ENCODE data around the gene ATP6V0B. TPM values are rescaled to one million over a fixed set of nuclear protein-coding genes. Genes with fewer than 3 reads are reported as not detected.

ATP6V0B gene
- 100 to 1,000 TPM; 152 to 168 (median 168) TPM for polyA plus RNA-seq (ENCODE audit: insufficient read length in 3 of 3)
- long read RNA-seq, donor 1, transcript ATP6V0B-205 (8 exons, 1,298 nt): major isoform, 95 of 118 reads
- long read RNA-seq, donor 1, transcript ATP6V0B-213 (7 exons, 1,685 nt): minor isoform, 6 of 118 reads
- long read RNA-seq, donor 1, partial matches to known transcripts: 8 of 118 reads
- long read RNA-seq, donor 1, other reads (novel, unspliced or antisense): 0 of 118 reads
- long read RNA-seq, donor 2, transcript ATP6V0B-201 (7 exons, 944 nt): minor isoform, 7 of 158 reads
- long read RNA-seq, donor 2, transcript ATP6V0B-213 (7 exons, 1,685 nt): minor isoform, 7 of 158 reads
- long read RNA-seq, donor 2, transcript ATP6V0B-205 (8 exons, 1,298 nt): major isoform, 137 of 158 reads
- long read RNA-seq, donor 2, partial matches to known transcripts: 0 of 158 reads
- long read RNA-seq, donor 2, other reads (novel, unspliced or antisense): 0 of 158 reads
- long read RNA-seq, donor 3, transcript ATP6V0B-205 (8 exons, 1,298 nt): major isoform, 98 of 120 reads
- long read RNA-seq, donor 3, transcript ATP6V0B-201 (7 exons, 944 nt): minor isoform, 7 of 120 reads
- long read RNA-seq, donor 3, transcript ATP6V0B-213 (7 exons, 1,685 nt): minor isoform, 8 of 120 reads
- long read RNA-seq, donor 3, partial matches to known transcripts: 5 of 120 reads
- long read RNA-seq, donor 3, other reads (novel, unspliced or antisense): 0 of 120 reads
- long read RNA-seq, donor 4, transcript ATP6V0B-205 (8 exons, 1,298 nt): major isoform, 134 of 163 reads
- long read RNA-seq, donor 4, transcript ATP6V0B-213 (7 exons, 1,685 nt): minor isoform, 9 of 163 reads
- long read RNA-seq, donor 4, transcript ATP6V0B-201 (7 exons, 944 nt): minor isoform, 11 of 163 reads
- long read RNA-seq, donor 4, partial matches to known transcripts: 6 of 163 reads
- long read RNA-seq, donor 4, other reads (novel, unspliced or antisense): 0 of 163 reads
- long read RNA-seq, donor 5, transcript ATP6V0B-213 (7 exons, 1,685 nt): minor isoform, 6 of 110 reads
- long read RNA-seq, donor 5, transcript ATP6V0B-205 (8 exons, 1,298 nt): major isoform, 71 of 110 reads
- long read RNA-seq, donor 5, transcript ATP6V0B-201 (7 exons, 944 nt): minor isoform, 8 of 110 reads
- long read RNA-seq, donor 5, partial matches to known transcripts: 17 of 110 reads
- long read RNA-seq, donor 5, other reads (novel, unspliced or antisense): 6 of 110 reads
- long read RNA-seq, donor 6, transcript ATP6V0B-213 (7 exons, 1,685 nt): minor isoform, 6 of 112 reads
- long read RNA-seq, donor 6, transcript ATP6V0B-201 (7 exons, 944 nt): minor isoform, 6 of 112 reads
- long read RNA-seq, donor 6, transcript ATP6V0B-205 (8 exons, 1,298 nt): major isoform, 98 of 112 reads
- long read RNA-seq, donor 6, partial matches to known transcripts: 0 of 112 reads
- long read RNA-seq, donor 6, other reads (novel, unspliced or antisense): 0 of 112 reads
- long read RNA-seq, donor 7, transcript ATP6V0B-213 (7 exons, 1,685 nt): minor isoform, 9 of 117 reads
- long read RNA-seq, donor 7, transcript ATP6V0B-201 (7 exons, 944 nt): minor isoform, 6 of 117 reads
- long read RNA-seq, donor 7, transcript ATP6V0B-205 (8 exons, 1,298 nt): major isoform, 93 of 117 reads
- long read RNA-seq, donor 7, partial matches to known transcripts: 7 of 117 reads
- long read RNA-seq, donor 7, other reads (novel, unspliced or antisense): 0 of 117 reads
- long read RNA-seq, donor 8, transcript ATP6V0B-205 (8 exons, 1,298 nt): major isoform, 28 of 34 reads
- long read RNA-seq, donor 8, partial matches to known transcripts: 0 of 34 reads
- long read RNA-seq, donor 8, other reads (novel, unspliced or antisense): 0 of 34 reads
- long read RNA-seq, donor 9, transcript ATP6V0B-201 (7 exons, 944 nt): minor isoform, 7 of 206 reads
- long read RNA-seq, donor 9, transcript ATP6V0B-205 (8 exons, 1,298 nt): major isoform, 173 of 206 reads
- long read RNA-seq, donor 9, transcript ATP6V0B-213 (7 exons, 1,685 nt): minor isoform, 16 of 206 reads
- long read RNA-seq, donor 9, partial matches to known transcripts: 6 of 206 reads
- long read RNA-seq, donor 9, other reads (novel, unspliced or antisense): 0 of 206 reads
- long read RNA-seq, donor 10, transcript ATP6V0B-201 (7 exons, 944 nt): minor isoform, 5 of 156 reads
- long read RNA-seq, donor 10, transcript ATP6V0B-205 (8 exons, 1,298 nt): major isoform, 85 of 156 reads
- long read RNA-seq, donor 10, transcript ATP6V0B-213 (7 exons, 1,685 nt): minor isoform, 16 of 156 reads
- long read RNA-seq, donor 10, partial matches to known transcripts: 42 of 156 reads
- long read RNA-seq, donor 10, other reads (novel, unspliced or antisense): 0 of 156 reads
- long read RNA-seq, donor 11, transcript ATP6V0B-213 (7 exons, 1,685 nt): minor isoform, 8 of 84 reads
- long read RNA-seq, donor 11, transcript ATP6V0B-205 (8 exons, 1,298 nt): major isoform, 51 of 84 reads
- long read RNA-seq, donor 11, partial matches to known transcripts: 20 of 84 reads
- long read RNA-seq, donor 11, other reads (novel, unspliced or antisense): 0 of 84 reads
- long read RNA-seq, donor 12, transcript ATP6V0B-213 (7 exons, 1,685 nt): minor isoform, 6 of 146 reads
- long read RNA-seq, donor 12, transcript ATP6V0B-205 (8 exons, 1,298 nt): major isoform, 121 of 146 reads
- long read RNA-seq, donor 12, transcript ATP6V0B-201 (7 exons, 944 nt): minor isoform, 10 of 146 reads
- long read RNA-seq, donor 12, partial matches to known transcripts: 5 of 146 reads
- long read RNA-seq, donor 12, other reads (novel, unspliced or antisense): 0 of 146 reads
- long read RNA-seq, donor 13, transcript ATP6V0B-205 (8 exons, 1,298 nt): major isoform, 50 of 62 reads
- long read RNA-seq, donor 13, partial matches to known transcripts: 7 of 62 reads
- long read RNA-seq, donor 13, other reads (novel, unspliced or antisense): 0 of 62 reads
- long read RNA-seq, donor 14: 0 reads
- long read RNA-seq, donor 15, transcript ATP6V0B-201 (7 exons, 944 nt): minor isoform, 6 of 134 reads
- long read RNA-seq, donor 15, transcript ATP6V0B-213 (7 exons, 1,685 nt): minor isoform, 9 of 134 reads
- long read RNA-seq, donor 15, transcript ATP6V0B-205 (8 exons, 1,298 nt): major isoform, 110 of 134 reads
- long read RNA-seq, donor 15, partial matches to known transcripts: 6 of 134 reads
- long read RNA-seq, donor 15, other reads (novel, unspliced or antisense): 0 of 134 reads
- long read RNA-seq, donor 16, transcript ATP6V0B-205 (8 exons, 1,298 nt): major isoform, 121 of 148 reads
- long read RNA-seq, donor 16, transcript ATP6V0B-201 (7 exons, 944 nt): minor isoform, 9 of 148 reads
- long read RNA-seq, donor 16, partial matches to known transcripts: 11 of 148 reads
- long read RNA-seq, donor 16, other reads (novel, unspliced or antisense): 0 of 148 reads

DNA sequence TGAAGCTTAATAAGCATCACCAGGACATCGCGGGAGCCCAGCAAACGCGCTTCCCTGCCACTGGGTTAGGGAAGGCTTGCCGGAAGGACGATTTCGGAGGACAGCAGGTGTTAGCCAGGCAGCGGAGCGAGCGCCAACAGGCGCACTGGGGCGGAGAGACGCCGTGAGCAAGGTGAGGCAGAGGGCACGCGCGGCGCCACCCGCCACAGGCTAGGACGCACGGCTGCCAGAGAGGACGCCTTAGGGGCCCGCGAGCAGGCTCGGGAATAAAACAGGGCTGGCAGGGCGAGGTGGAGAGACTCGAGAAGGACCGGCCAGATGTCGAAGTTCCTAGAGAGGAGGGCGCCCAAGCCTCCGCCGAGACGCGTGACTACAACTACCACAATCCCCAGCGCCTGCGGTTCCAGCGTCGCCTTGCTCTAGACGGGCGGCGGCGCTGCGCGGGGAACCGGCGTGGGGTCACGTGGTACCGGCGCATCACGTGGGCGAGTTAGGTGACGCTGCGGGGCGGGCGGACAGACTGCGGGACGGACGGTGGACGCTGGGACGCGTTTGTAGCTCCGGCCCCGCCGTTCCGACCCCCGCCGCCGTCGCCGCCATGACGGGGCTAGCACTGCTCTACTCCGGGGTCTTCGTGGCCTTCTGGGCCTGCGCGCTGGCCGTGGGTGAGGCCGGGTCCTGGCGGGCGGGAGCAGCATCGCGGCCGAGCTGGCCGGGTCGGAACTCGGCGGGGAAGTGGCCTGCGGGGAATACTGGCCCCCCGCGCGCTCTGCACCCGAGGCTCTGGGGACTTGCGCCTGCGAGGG is at the start of gene ATP6V0B:
Gene ATP6V0B (plus strand): TSS at position 518 of the 806 bp plus-strand sequence. CDS start 81 bp downstream, at position 599.
- peak; percentile 93 for DNase-seq

DNA sequence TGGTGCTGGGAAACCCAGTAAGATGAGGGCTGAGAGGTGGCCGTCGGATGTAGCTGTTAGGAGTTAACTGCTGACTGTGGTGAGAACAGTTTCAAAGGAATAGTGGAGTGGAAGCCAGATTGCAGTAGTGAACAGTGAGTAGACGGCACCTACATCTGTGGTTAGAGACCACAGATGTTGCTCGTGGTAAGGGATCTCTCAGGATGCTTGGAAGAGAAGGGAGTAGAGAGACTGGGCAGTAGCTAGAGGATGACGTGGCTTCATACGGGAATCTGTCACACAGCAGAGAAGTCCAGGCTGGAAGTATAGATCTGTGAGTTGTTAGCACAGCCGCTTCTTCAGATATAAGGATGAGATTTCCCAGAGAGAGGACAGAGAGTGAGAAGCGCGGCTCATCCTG is 48.9 kb upstream of the ATP6V0B start:
- no peak for DNase-seq

DNA sequence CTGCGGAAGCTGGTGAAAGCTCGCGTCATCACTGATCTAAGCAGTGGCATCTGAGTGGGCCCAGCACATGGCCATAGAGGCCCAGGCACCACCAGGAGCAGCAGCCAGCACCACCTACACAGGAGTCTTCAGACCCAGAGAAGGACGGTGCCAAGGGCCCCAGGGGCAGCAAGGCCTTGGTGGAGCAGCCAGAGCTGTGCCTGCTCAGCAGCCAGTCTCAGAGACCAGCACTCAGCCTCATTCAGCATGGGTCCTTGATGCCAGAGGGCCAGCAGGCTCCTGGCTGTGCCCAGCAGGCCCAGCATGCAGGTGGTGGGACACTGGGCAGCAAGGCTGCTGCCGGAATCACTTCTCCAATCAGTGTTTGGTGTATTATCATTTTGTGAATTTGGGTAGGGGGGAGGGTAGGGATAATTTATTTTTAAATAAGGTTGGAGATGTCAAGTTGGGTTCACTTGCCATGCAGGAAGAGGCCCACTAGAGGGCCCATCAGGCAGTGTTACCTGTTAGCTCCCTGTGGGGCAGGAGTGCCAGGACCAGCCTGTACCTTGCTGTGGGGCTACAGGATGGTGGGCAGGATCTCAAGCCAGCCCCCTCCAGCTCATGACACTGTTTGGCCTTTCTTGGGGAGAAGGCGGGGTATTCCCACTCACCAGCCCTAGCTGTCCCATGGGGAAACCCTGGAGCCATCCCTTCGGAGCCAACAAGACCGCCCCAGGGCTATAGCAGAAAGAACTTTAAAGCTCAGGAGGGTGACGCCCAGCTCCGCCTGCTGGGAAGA is 44.4 kb upstream of the ATP6V0B start:
- DNase-seq: no peak

DNA sequence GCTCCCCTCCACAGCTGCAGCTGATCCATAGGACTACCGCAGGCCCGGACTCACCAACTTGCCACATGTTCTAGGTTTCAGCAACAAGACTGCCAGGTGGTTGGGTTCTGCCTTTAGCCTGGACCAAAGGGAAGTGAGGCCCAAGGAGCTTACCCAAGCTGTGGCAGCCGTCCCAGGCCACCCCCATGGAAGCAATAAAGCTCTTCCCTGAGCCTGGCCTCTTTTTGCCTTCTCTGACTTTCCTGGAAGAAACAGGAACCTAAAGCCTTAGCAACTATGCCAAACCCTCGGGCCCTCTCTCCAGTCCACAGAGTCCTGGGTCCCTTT is 43.8 kb upstream of the ATP6V0B start:
- DNase-seq: no peak

DNA sequence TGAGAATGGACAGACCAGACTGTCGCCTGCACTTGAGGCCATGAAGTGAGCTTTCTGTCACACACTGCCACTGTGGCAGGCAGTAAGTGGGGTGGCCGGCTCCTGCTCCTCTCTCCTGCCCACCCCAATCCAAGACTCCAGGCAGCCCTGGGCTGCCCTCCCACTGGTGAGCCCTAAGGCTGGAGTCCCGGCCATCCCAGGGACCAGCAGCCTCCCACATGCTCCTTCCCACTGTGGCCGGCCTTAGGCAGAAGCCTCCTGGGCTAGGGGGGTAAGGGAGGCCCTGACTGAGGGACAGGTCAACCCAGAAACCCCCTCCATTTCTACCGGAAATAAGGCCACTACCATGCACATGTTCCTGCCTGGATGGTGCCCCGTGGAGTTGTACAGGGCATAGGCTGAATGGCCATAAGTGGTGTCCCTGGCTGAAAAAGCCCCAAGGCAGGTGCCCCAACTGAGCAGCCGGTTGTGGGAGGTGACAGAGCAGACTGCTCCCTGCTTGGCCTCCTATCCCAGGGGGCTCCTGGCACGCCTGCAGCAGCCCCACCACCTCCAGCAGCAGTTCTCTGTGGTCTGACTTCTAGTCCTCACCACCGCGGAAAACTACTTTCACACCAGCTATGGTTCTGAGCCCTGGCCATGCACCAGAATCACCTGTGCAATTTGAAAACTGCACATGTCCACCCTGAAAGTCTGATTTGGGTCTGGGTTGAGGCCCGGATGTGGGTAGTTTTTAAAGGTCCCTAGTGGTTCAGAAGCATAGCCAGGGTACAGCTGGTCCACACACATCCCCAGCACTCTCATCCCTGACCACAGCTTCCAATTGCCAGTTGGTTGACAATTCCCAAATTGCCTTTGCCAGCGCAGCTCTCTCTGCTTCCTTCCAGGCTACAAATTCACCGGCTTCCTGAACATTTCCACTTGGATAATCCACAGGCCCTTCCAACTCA is 42.8 kb upstream of the ATP6V0B start:
- no peak for DNase-seq

DNA sequence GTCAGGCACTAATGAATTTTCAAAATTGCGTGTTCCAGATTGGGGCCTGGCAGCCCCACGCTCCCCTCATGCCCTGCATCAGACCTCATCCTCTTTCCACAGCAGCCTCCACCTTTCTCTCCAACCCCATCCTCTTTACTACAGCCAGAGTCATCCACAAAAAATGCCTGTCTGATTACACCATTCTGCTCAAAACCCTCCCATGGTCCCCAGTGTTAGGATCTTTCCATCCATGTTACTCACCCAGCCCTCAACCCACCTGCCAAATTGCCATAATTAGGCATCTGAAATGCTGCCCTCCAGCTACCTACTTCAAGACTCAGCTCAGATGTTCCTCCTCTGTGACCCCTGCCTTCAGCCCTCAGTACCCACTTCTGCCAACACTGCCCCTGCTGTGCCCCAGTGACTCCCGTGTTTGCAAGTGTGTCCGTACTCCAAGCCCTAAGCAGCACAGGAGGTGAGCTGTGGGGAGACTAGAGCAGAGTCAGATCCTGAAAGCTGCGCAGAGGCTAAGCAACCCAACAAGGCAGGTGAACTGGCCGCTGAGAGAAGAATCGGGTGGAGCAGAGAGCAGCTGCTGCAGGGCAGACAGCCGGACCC is 41.9 kb upstream of the ATP6V0B start:
- no peak for DNase-seq

DNA sequence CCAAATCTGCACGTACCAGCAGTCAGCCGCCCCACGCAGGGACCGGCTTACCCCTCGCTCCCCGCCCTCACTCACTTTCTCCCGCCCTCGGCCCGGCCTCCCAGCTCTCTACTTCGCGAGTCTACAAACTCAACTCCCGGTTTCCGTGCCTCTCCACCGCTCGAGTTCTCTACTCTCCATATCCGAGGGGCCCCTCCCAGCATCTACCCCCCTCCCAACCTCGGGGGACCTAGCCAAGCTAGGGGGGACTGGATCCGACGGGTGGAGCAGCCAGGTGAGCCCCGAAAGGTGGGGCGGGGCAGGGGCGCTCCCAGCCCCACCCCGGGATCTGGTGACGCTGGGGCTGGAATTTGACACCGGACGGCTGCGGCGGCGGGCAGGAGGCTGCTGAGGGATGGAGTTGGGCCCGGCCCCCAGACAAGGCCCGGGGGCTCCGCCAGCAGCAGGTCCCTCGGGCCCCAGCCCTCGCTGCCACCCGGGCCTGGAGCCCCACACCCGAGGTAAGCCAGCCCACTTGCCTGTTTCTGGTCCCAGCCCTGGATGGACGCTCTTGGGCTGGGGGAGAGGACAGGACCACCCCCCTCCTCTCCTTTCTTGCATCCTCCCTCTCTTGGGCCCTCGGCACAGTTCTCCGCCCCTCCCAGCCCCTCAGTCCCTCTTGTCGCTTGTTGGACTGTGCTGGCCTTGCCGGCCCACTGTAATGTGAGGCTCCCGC is 41.2 kb upstream of the ATP6V0B start, which contains the start of gene ARTN:
Gene ARTN (plus strand): TSS at position 416 of the 715 bp plus-strand sequence. CDS start 1,856 bp downstream, outside the sequence.
- DNase-seq: no peak

DNA sequence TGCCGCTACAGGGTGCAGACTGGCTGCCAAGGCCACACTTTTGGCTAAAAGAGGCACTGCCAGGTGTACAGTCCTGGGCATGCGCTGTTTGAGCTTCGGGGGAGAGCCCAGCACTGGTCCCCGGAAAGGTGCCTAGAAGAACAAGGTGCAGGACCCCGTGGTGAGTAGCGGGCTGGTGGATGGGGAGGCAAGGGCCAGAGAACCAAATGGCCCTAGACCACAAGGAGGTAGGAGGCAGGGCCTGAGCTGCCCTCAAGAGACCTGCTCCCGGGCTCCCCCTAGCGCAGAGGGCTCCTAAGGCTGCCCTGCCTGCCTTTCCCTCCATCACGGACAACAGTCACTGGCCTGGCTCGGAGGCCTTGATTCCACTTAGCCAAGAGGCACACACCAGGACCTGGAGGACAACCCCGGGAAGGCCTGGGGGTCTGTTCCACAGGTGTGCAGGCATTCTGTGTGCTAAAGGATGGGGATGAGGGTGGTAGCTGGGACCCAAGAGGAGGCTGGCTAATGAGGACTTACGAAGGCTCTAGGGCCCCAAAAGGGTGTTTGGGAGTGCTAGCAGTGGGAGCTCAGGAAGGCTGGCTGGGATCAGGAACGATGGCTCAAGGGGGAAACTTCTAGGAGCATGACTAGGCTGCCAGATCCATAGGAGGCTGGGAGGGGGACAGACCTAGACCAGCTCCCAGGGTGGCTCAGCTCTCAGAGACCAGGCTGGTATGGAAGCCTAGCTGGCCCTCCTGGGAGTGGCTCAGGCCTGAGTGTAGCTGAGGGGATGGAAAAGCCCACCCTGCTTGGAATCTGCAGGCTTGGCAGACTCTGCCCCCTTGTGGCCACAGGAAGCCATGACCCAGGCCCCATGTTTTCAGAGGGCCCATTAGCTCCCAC is 40.4 kb upstream of the ATP6V0B start:
- DNase-seq: peak; percentile 68

DNA sequence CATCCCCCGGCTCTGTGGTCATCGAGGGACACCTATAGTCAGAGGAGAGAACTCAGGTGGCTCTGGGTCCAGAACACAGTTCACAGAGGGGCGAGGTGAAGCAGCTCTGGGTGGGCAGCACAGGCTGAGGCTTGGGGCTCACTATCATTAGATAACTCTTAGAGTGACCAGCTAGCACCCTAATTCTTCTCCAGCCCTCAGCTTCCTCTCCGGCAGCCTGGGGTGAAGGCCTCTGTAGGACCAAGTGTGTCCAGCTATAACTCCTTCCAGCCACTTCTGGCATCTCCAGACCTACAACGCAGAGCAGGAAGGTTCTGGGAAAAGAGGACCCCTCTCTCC is 39.8 kb upstream of the ATP6V0B start:
- no peak for DNase-seq

DNA sequence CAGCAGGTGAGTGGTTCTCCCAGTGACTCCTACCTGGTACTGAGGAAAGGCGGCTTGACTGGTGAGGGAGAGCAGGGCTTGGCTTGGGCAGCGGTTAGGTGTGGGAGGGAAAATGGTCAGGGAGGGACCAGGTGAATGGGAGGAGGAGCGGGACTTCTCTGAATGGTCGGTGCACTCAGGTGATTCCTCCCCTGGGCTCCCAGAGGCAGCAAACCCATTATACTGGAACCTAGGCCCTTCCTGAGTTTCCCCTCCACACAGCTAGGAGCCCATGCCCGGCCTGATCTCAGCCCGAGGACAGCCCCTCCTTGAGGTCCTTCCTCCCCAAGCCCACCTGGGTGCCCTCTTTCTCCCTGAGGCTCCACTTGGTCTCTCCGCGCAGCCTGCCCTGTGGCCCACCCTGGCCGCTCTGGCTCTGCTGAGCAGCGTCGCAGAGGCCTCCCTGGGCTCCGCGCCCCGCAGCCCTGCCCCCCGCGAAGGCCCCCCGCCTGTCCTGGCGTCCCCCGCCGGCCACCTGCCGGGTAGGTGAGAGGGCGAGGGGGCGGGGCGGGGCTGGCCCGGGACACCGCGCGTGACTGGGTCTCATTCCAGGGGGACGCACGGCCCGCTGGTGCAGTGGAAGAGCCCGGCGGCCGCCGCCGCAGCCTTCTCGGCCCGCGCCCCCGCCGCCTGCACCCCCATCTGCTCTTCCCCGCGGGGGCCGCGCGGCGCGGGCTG is 38.9 kb upstream of the ATP6V0B start:
- no peak for DNase-seq

DNA sequence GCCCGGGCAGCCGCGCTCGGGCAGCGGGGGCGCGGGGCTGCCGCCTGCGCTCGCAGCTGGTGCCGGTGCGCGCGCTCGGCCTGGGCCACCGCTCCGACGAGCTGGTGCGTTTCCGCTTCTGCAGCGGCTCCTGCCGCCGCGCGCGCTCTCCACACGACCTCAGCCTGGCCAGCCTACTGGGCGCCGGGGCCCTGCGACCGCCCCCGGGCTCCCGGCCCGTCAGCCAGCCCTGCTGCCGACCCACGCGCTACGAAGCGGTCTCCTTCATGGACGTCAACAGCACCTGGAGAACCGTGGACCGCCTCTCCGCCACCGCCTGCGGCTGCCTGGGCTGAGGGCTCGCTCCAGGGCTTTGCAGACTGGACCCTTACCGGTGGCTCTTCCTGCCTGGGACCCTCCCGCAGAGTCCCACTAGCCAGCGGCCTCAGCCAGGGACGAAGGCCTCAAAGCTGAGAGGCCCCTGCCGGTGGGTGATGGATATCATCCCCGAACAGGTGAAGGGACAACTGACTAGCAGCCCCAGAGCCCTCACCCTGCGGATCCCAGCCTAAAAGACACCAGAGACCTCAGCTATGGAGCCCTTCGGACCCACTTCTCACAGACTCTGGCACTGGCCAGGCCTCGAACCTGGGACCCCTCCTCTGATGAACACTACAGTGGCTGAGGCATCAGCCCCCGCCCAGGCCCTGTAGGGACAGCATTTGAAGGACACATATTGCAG is 38.2 kb upstream of the ATP6V0B start:
- DNase-seq: no peak
